Inflammatory macrophage treated with lipopolysaccharide for 4 hours (primary cell): Measurements from ENCODE around the gene PTF1A.
"Not testable (repeated sequence)": the region's sequence is repeated elsewhere in the genome, so short reads cannot be mapped to it uniquely, and the experiment has no call there.

Experiments
- DNase-seq: peaks from one replicate; pipeline ENCODE4 v3.0.0-alpha.2; 2020

The PTF1A gene

DNA sequence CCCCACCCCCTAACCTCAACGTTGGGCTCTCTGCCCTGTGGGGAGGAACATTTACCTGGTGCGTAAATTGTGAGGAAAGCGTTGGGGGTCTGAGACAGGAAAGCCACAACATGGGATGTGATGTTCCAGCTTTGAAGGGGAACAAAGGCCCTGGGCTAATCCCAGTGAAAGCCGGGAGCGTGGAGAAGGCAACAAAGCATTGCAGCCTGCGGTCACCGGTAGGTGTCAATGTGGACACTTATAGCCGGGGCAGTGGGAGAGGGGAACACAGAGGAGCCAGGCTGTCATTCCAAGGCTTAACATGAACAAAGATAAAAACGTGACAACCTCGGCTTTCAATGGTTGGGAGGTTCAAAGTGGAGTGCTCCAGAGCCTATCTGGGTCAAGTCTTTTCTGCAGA lies 12.7 kb downstream of the PTF1A start:
- no peak for DNase-seq

DNA sequence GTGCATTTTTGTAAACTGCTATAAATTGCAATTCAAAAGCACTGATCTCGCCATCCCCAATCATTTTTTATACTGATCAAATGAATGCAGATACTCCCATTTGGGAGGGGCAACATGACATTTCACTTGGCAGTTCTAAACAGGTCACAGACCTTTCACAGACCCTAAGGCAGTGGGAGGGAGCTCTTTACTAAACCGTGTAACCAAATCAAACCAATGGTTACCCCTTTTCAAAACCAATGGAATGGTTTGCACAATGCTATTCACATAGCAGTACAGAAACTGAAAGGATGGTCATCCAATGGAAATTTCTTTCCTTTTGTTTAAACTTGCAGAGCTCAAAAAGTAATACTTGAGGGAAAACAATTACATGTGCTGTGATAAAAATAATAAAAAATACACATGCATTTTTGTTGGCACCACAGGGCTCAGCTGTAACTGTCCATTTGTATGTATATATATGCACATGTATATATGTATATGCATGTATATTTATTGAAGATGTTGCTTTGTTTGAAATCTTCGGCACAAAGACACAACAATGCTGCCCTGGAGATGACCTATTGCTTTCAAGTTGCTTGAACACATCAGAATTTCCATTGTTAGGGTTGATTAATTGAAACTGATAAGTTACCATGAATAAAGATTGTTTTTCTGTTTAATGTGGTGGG lies 14.0 kb downstream of the PTF1A start:
- no peak for DNase-seq

DNA sequence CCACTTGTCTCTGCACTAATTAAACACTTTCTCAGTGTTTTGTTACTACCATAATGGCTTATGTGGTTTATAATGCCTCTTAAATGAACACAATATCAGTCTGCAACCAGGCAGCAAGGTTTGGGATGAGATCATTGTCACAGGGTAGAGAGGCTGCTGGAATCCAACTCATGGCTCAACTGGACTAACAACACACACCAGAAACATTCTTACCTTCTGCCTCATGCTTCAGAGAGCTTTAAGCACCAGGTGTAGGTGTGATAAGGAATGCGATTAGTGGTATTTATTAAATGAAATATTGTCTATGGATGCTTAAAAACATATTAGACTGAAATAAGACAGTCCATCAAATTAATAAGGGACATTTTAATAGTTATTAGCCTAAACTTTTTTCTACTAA lies 25.4 kb downstream of the PTF1A start:
- DNase-seq = no peak

GRCh38 chr10:23230582-23230981 lies 38.5 kb downstream of the PTF1A start:
- DNase-seq = no peak

DNA sequence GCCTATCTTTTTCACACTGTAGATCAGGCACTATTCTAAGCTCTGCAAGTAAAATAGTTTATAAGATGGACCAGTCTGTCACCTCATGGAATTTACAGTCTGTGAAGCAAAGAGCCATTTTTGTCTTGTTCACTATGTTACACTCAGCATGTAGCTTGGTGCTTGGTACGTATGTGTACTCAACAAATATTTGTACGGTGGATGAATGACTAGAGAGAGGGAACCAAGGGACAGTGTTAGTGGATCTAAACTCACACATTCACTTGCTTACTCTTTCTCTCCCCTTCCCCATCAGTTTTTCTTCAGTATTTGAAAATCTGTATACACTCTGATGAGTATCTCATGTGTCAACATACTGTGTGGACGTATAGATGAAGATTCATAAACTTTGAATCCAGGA lies 45.9 kb downstream of the PTF1A start:
- DNase-seq = no peak

DNA sequence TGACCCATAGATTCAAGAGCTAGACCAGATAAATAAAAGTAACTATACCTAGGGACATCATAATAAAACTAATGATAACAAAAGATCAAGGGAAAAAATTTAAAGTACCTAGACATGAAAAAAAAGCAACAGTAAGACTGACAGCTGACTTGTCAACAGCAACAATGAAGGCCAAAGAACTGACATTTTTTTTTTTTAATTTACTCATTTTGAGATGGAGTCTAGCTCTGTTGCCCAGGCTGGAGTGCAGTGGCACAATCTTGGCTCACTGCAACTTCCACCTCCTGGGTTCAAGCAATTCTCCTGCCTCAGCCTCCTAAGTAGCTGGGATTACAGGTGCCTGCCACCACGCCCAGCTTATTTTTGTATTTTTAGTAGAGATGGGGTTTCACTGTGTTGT lies 49.7 kb downstream of the PTF1A start:
- not testable (repeated sequence) for DNase-seq
